ENCODE measurements around the gene FAM118A. TPM values are rescaled to one million over a fixed set of nuclear protein-coding genes. Genes with fewer than 3 reads are reported as not detected.

FAM118A gene
- total RNA-seq, 1 experiment from 2014 or later: 37.9 TPM

DNA sequence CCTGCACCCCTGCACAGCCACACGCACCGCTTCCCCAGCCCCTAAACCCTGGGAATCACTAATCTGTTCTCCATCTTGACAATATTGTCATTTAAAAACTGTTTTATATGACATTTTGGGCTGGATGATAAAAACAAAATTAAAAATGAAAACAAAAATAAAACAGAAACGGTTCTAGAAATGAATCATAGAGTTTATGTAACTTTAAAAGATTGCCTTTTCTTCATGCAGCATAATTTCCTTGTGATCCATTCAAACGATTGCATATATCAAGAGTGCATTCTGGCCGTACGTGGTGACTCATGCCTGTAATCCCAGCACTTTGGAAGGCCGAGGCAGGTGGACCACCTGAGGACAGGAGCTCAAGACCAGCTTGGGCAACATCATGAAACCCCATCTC, 6.6 kb upstream of the FAM118A start:
- H2BK20ac ChIP-seq (ENCODE audit: low read depth, low read length, poor library complexity, severe bottlenecking): no peak overlapping the region
- H3T11ph ChIP-seq (ENCODE audit: low read length): no peak overlapping the region
- H3K18ac ChIP-seq (ENCODE audit: insufficient read length, low read depth, low read length): no peak overlapping the region
- H2AK5ac ChIP-seq (ENCODE audit: insufficient read length, low read length): no peak overlapping the region
- no peaks in the 10 kb centered on the region; a peak in 1 of 7 replicates for H3K36me3 Mint-ChIP-seq (ENCODE audit: insufficient read depth in 1 of 3, low read depth in 3 of 3)
- no peaks in the 10 kb centered on the region for H3K9me3 Mint-ChIP-seq
- H3K14ac ChIP-seq (ENCODE audit: insufficient read depth, low read length): no peak overlapping the region
- H3K4me1 ChIP-seq (ENCODE audit: insufficient read depth, low read length): no peaks in the 10 kb centered on the region; the same call in 1 of the 2 replicates
- H3K23ac ChIP-seq (ENCODE audit: insufficient read length, low read depth, low read length): no peak overlapping the region
- no peaks in the 10 kb centered on the region for H3K27me3 ChIP-seq (ENCODE audit: insufficient read depth, low read length)
- no peak overlapping the region for H3K9ac ChIP-seq (ENCODE audit: extremely low read depth, insufficient read length, low read length)
- H2BK15ac ChIP-seq (ENCODE audit: low read depth, low read length): no peak overlapping the region
- peaks cover 4% of the 10 kb centered on the region for H3K27me3 Mint-ChIP-seq (ENCODE audit: low read depth)
- no peak overlapping the region for H3K4me2 ChIP-seq (ENCODE audit: insufficient read depth, insufficient read length, low read length)
- no peak overlapping the region for H4K5ac ChIP-seq (ENCODE audit: insufficient read length, low read depth, low read length)
- H4K91ac ChIP-seq (ENCODE audit: insufficient read length, low read depth, low read length): no peak overlapping the region
- no peaks in the 10 kb centered on the region for H4K20me1 ChIP-seq (ENCODE audit: control insufficient read depth, insufficient read depth, insufficient read length)
- no peak overlapping the region for H3K27ac Mint-ChIP-seq
- H2AFZ ChIP-seq (ENCODE audit: low read length): no peak overlapping the region
- no peak overlapping the region for H4K8ac ChIP-seq (replicated peaks; ENCODE audit: insufficient read length, low read depth, low read length)
- no peaks in the 10 kb centered on the region for H3K79me1 ChIP-seq (ENCODE audit: insufficient read depth, low read depth, low read length, poor library complexity, severe bottlenecking)
- TF ChIP-seq, protein P1, sequence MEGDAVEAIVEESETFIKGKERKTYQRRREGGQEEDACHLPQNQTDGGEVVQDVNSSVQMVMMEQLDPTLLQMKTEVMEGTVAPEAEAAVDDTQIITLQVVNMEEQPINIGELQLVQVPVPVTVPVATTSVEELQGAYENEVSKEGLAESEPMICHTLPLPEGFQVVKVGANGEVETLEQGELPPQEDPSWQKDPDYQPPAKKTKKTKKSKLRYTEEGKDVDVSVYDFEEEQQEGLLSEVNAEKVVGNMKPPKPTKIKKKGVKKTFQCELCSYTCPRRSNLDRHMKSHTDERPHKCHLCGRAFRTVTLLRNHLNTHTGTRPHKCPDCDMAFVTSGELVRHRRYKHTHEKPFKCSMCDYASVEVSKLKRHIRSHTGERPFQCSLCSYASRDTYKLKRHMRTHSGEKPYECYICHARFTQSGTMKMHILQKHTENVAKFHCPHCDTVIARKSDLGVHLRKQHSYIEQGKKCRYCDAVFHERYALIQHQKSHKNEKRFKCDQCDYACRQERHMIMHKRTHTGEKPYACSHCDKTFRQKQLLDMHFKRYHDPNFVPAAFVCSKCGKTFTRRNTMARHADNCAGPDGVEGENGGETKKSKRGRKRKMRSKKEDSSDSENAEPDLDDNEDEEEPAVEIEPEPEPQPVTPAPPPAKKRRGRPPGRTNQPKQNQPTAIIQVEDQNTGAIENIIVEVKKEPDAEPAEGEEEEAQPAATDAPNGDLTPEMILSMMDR (conservative IDR thresholded peaks at IDR 0.05): no peak
- no peak overlapping the region for H2BK5ac ChIP-seq (ENCODE audit: insufficient read length, low read length)
- DNase-seq: no peak
- H3K23me2 ChIP-seq (ENCODE audit: insufficient read length, low read depth, low read length, poor library complexity, severe bottlenecking): no peaks in the 10 kb centered on the region
- WGBS (ENCODE audit: extremely low coverage, insufficient read length, low lambda C conversion rate): no CpG with 5 or more reads among the region's 7 CpGs
- no peak overlapping the region for H2BK120ac ChIP-seq (ENCODE audit: low read depth, low read length, poor library complexity, severe bottlenecking)
- no peaks in the 10 kb centered on the region for H3K9me3 ChIP-seq (ENCODE audit: control insufficient read depth, low read depth, low read length)
- peaks cover 14% of the 10 kb centered on the region in 2 experiments for H3K4me1 Mint-ChIP-seq
- no peaks in the 10 kb centered on the region for H3K79me2 ChIP-seq (ENCODE audit: insufficient read depth, low read length)
- no peak overlapping the region for H3K4me3 Mint-ChIP-seq
- H3K27ac ChIP-seq (ENCODE audit: insufficient read length, low read depth, low read length): no peak overlapping the region
- H2BK12ac ChIP-seq (ENCODE audit: insufficient read length, low read depth, low read length): no peak overlapping the region
- H3K4ac ChIP-seq (ENCODE audit: low read depth, low read length): no peak overlapping the region
- H3K56ac ChIP-seq (ENCODE audit: insufficient read length, low read depth, low read length): no peak overlapping the region
